ENCODE results near the gene DCAF15.
A peak's percentile ranks its signal among the peaks of the same experiment; 100 is the strongest.

Gene DCAF15

DNA sequence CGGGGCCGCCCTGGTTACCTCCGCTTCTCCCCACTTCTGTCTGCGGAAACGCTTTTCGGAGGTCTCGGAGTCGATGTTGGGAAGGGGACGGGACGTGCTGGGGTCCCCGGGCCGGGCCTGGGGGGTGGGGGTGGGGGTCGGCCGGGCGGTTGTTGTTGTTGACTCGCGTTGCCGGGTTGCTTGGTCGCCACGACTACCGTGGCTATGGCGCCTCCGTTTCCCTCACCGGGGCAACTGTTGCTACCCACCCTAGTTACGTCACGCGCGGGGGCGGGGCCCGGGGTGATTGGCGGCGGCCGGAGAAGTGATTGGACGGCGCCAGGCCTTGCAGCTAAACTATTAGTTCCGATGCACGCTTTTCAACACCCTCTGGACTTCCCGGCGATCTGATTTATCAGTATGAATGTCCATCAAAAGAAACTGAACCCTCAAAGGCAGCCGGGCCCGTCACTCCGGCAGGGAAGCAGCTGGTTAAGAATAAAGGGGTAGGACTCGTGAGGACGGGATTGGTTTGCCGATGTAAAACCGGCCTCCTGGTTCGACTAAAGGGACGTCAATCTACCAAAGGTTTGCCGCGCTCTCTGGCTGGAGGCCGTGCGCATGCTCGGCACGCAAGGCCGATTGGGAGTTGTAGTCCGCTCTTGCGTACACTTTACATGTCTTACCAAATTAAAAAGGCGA lies 53.9 kb downstream of the DCAF15 start, which contains the start of gene RFX1:
Gene RFX1 (minus strand): TSS at position 236 of the 681 bp plus-strand sequence. CDS start 12,477 bp downstream, outside the sequence.
- H3K4me3 ChIP-seq = peak within 1 kb of the TSS; percentile 88

DNA sequence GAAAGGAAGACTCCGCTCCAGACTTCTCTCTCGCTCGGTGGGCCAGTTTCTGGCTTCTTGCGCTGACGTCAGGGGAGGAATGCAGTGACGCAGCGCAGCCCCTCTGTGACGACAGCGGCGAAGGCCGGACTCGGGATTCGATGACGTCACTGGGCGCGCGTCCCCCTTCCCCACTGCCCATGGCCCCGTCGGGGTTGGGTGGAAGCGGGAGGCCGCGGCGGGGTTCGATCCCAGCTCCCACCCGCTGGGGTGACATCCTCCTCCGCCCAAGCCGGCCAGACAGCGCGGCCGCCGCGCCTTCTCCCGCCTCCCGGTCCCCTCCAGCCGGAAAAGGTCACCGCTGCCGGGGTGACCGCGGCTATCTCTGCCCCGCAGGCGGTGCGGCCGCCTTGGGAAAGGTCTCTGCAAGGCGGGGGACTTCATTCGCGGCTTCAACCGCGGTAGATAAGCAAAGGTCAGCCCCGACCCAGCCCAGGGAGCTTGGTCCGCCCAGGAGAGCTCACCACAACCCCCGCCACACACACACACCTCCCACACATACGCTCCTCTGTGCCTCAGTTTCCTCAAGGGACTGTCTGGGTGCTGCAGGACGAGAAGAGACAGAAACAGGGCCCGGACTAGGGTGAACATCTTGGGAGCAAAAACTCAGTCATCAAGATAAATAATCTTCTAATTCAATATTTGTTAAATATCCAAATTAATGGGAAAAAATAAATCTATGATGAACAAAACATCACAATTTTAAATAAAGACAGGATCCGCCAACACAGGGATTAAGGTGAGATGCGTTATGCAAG lies 54.7 kb downstream of the DCAF15 start:
- Histone ChIP-seq H3K4me1 (peaks cover 53% of the 10 kb centered on the region), H3K4me2 (peak overlapping the region; percentile 97), H3K9me3 (no peaks in the 10 kb centered on the region), H3K9ac (peak overlapping the region; percentile 94), H3K36me3 (no peaks in the 10 kb centered on the region), H3K27ac (peak overlapping the region; percentile 94), H3K27me3 (no peaks in the 10 kb centered on the region), H3K4me3 (peak overlapping the region; percentile 88), H4K20me1 (no peaks in the 10 kb centered on the region)
- no peak for TF ChIP-seq Cebpa-rat (IDR thresholded peaks at IDR 0.05)

More for the DNA sequence above, 53.9 kb downstream of the DCAF15 start, which contains the start of gene RFX1:
- no peak for TF ChIP-seq Cebpa-rat (IDR thresholded peaks at IDR 0.05)
- H4K20me1 ChIP-seq = no peaks in the 10 kb centered on the region
- no peaks in the 10 kb centered on the region for H3K9me3 ChIP-seq
- H3K27ac ChIP-seq = peak within 1 kb of the TSS; percentile 94
- H3K36me3 ChIP-seq = no peaks in the 10 kb centered on the region
- peak within 1 kb of the TSS; percentile 97 for H3K4me2 ChIP-seq
- peaks cover 60% of the 10 kb centered on the region for H3K4me1 ChIP-seq
- H3K27me3 ChIP-seq = no peaks in the 10 kb centered on the region
- H3K9ac ChIP-seq = peak within 1 kb of the TSS; percentile 94

All from BLaER1 (cell line).